Esophagus squamous epithelium (tissue), 5 donors: ENCODE data around the gene MRPS16. TPM values are rescaled to one million over a fixed set of nuclear protein-coding genes. Genes with fewer than 3 reads are reported as not detected.

Source experiments
- DNase-seq: peaks from one replicate; lab custom pipeline; 2025; lab: John Stamatoyannopoulos, UW
- H3K27ac ChIP-seq, 4 donors: fragments of 200-600 bp; sonication (generic); one replicate each; pipeline ENCODE4 v1.5.1; 2016 to 2019; ENCODE audit warnings: mild to moderate bottlenecking in 1 of 4
- H3K27me3 ChIP-seq, 4 donors: fragments of 200-600 bp; sonication (generic); 1 replicate in 3 of 4; 2 replicates in 1 of 4; pipeline versions ENCODE4 v1.5.1 to v1.6.0; 2017 to 2021; ENCODE audit warnings: antibody characterized with exemption in 1 of 4
- H3K36me3 ChIP-seq, 3 donors: fragments of 200-600 bp; sonication (generic); one replicate each; pipeline ENCODE4 v1.5.1; 2016 to 2019
- H3K4me1 ChIP-seq, 3 donors: fragments of 200-600 bp; sonication (generic); one replicate each; pipeline ENCODE4 v1.5.1; 2017 to 2019
- H3K4me3 ChIP-seq, 4 donors: fragments of 200-600 bp; sonication (generic); 1 replicate in 3 of 4; 2 replicates in 1 of 4; pipeline ENCODE4 v1.5.1; 2016 to 2019; ENCODE audit warnings: mild to moderate bottlenecking in 2 of 4, moderate library complexity in 1 of 4
- H3K9me3 ChIP-seq, 3 donors: fragments of 200-600 bp; sonication (generic); one replicate each; pipeline ENCODE4 v1.5.1; 2016 to 2019
- CTCF ChIP-seq, 6 experiments: fragments of 450-650 bp in 4 of 6; fragments of 200-600 bp in 2 of 6; sonication (generic) in 2 of 6; IDR thresholded peaks; one replicate each; pipeline ENCODE4 v1.5.1; 2016 to 2019; ENCODE audit warnings: antibody characterized with exemption in 6 of 6, mild to moderate bottlenecking in 4 of 6, moderate library complexity in 4 of 6
- POLR2A ChIP-seq, 4 donors: fragments of 450-650 bp; IDR thresholded peaks; one replicate each; pipeline ENCODE4 v1.6.1; 2017; ENCODE audit warnings: antibody characterized with exemption in 4 of 4, mild to moderate bottlenecking in 4 of 4, moderate library complexity in 3 of 4
- WGBS, 2 donors: methylation state at CpG; one replicate each; pipeline ENCODE4 v1.1.5; 2018; 5-methylcytosine and 5-hydroxymethylcytosine counted together
- intact Hi-C: fragments of 100-400 bp; cut with DNase I; formaldehyde crosslinking; loops from one replicate; pipeline ENCODE4 v1.15.0; 2022
- total RNA-seq, 4 donors: library from RNA; depleted of rRNA; stranded (reverse); fragments of >200 nt; gene quantifications; one replicate each; pipeline ENCODE4 v1.1.0, GENCODE V29; 2016
- donor health status: DM: yes; HTN: yes; CAD: no.

MRPS16 gene
- total RNA-seq, 4 donors from 2014 or later, result 36.8 to 60.3 (median 54.2) TPM

GRCh38 chr10:73210395-73211105, 41.9 kb downstream of the MRPS16 start:
- intact Hi-C loops, result no loop called here
- Histone ChIP-seq H3K9me3 (no peaks in the 10 kb centered on the region), H3K27me3 (no peaks in the 10 kb centered on the region), H3K27ac (no peak overlapping the region), H3K4me1 (no peaks in the 10 kb centered on the region), H3K4me3 (no peak overlapping the region), H3K36me3 (peaks cover 0 to 60% (median 8%) of the 10 kb centered on the region in 3 donors)
- 94 to 100% methylated on average over 3 of the region's 3 CpGs for WGBS, 2 donors
- TF ChIP-seq POLR2A (IDR thresholded peaks at IDR 0.05) (no peak), CTCF (IDR thresholded peaks at IDR 0.05) (no peak)
- DNase-seq, result no peak

- H3K36me3 ChIP-seq, result peaks cover 0 to 56% (median 8%) of the 10 kb centered on the region in 3 donors
Observed at GRCh38 chr10:73209705-73210104, 42.7 kb downstream of the MRPS16 start.

GRCh38 chr10:73207883-73208282, 44.6 kb downstream of the MRPS16 start:
- no peak for DNase-seq
- Histone ChIP-seq H3K27me3 (no peaks in the 10 kb centered on the region), H3K4me1 (no peaks in the 10 kb centered on the region), H3K36me3 (peaks cover 0 to 46% (median 8%) of the 10 kb centered on the region in 3 donors), H3K4me3 (no peak overlapping the region), H3K27ac (no peak overlapping the region), H3K9me3 (no peaks in the 10 kb centered on the region)
- intact Hi-C loops, result no loop called here
- TF ChIP-seq CTCF (IDR thresholded peaks at IDR 0.05), result no peak
- no peak for TF ChIP-seq POLR2A (IDR thresholded peaks at IDR 0.05)
- 70% methylated on average over 2 of the region's 2 CpGs for WGBS, 2 donors

More at GRCh38 chr10:73209705-73210104, 42.7 kb downstream of the MRPS16 start:
- no peak for DNase-seq
- H3K4me1 ChIP-seq, result no peaks in the 10 kb centered on the region
- intact Hi-C loops, result no loop called here
- TF ChIP-seq POLR2A (IDR thresholded peaks at IDR 0.05) (no peak), CTCF (IDR thresholded peaks at IDR 0.05) (no peak)
- H3K4me3 ChIP-seq, result no peak overlapping the region
- H3K9me3 ChIP-seq, result no peaks in the 10 kb centered on the region
- H3K27ac ChIP-seq, result no peak overlapping the region
- H3K27me3 ChIP-seq, result no peaks in the 10 kb centered on the region
- 33 to 48% methylated on average over 1 of the region's 1 CpG for WGBS, 2 donors

GRCh38 chr10:73206385-73206784, 46.1 kb downstream of the MRPS16 start:
- Histone ChIP-seq H3K4me3 (no peak overlapping the region), H3K4me1 (no peaks in the 10 kb centered on the region), H3K36me3 (peaks cover 0 to 47% (median 8%) of the 10 kb centered on the region in 3 donors), H3K27ac (no peak overlapping the region), H3K27me3 (no peaks in the 10 kb centered on the region), H3K9me3 (no peaks in the 10 kb centered on the region)
- WGBS, 2 donors, result 90% methylated on average over 3 to 5 of the region's 5 CpGs
- DNase-seq, result no peak
- intact Hi-C loops, result no loop called here
- no peak for TF ChIP-seq CTCF (IDR thresholded peaks at IDR 0.05)
- no peak for TF ChIP-seq POLR2A (IDR thresholded peaks at IDR 0.05)

GRCh38 chr10:73205890-73206289, 46.6 kb downstream of the MRPS16 start:
- 84 to 100% methylated on average over 1 of the region's 1 CpG for WGBS, 2 donors
- H3K27me3 ChIP-seq, result no peaks in the 10 kb centered on the region
- no peak for TF ChIP-seq POLR2A (IDR thresholded peaks at IDR 0.05)
- no peak for TF ChIP-seq CTCF (IDR thresholded peaks at IDR 0.05)
- H3K4me3 ChIP-seq, result no peak overlapping the region
- no peaks in the 10 kb centered on the region for H3K4me1 ChIP-seq
- no peaks in the 10 kb centered on the region for H3K9me3 ChIP-seq
- no peak for DNase-seq
- intact Hi-C loops, result no loop called here
- no peak overlapping the region for H3K27ac ChIP-seq
- peaks cover 0 to 45% (median 6%) of the 10 kb centered on the region in 3 donors for H3K36me3 ChIP-seq
